Measurements from ENCODE around the gene INPP4A. TPM values are rescaled to one million over a fixed set of nuclear protein-coding genes. Genes with fewer than 3 reads are reported as not detected.

INPP4A gene
- total and polyA plus RNA-seq, 2 of the 13 experiments (the other 11 are each of a cell fraction or from before 2014, with no cell fraction given), result 10.1 to 10.9 TPM

GRCh38 chr2:98509542-98510321 is 65.1 kb downstream of the INPP4A start (continued):
- TF ChIP-seq UBTF (CRISPR knock-in tag; IDR thresholded peaks at IDR 0.05) (no peak), ZNF337 (CRISPR knock-in tag; IDR thresholded peaks at IDR 0.05; ENCODE audit: borderline replicate concordance, low read depth) (no peak), NR2F1 (CRISPR knock-in tag; IDR thresholded peaks at IDR 0.05) (no peak), ARNT2 (CRISPR knock-in tag; IDR thresholded peaks at IDR 0.05; ENCODE audit: low read depth) (no peak), JARID2 (CRISPR knock-in tag; IDR thresholded peaks at IDR 0.05; ENCODE audit: insufficient replicate concordance) (no peak), ZEB1 (IDR thresholded peaks at IDR 0.05; ENCODE audit: insufficient replicate concordance, low read depth) (no peak), SIX1 (CRISPR knock-in tag; IDR thresholded peaks at IDR 0.05; ENCODE audit: borderline replicate concordance) (no peak), TFAP4 (IDR thresholded peaks at IDR 0.05; ENCODE audit: borderline replicate concordance, low read depth) (no peak), PRPF4 (IDR thresholded peaks at IDR 0.05; ENCODE audit: low read depth, low read length, poor library complexity, severe bottlenecking) (no peak)
